Liver (tissue), 3 donors: ENCODE measurements around the gene XPR1.

Experiments used
- NR2F2 ChIP-seq: IDR thresholded peaks from 2 replicates; pipeline ENCODE4 v1.6.1; 2016; ENCODE audit warnings: antibody characterized with exemption
- RAD21 ChIP-seq, 2 donors: IDR thresholded peaks; 2 replicates each; pipeline ENCODE4 v1.6.1; 2016; ENCODE audit warnings: antibody characterized with exemption in 2 of 2, mild to moderate bottlenecking in 2 of 2
- TAF1 ChIP-seq: conservative IDR thresholded peaks from 2 replicates; pipeline ENCODE4 v1.6.1; 2016; ENCODE audit warnings: antibody characterized with exemption, mild to moderate bottlenecking
- YY1 ChIP-seq: IDR thresholded peaks from 2 replicates; pipeline ENCODE4 v1.6.1; 2016; ENCODE audit warnings: antibody characterized with exemption, mild to moderate bottlenecking
- TF ChIP-seq, protein P1 (sequence below): fragments of 150-350 bp; IDR thresholded peaks from 2 replicates; pipeline ENCODE4 v1.5.1; 2017; ENCODE audit warnings: improper control_type of control experiment, low read depth, low read length; ENCODE audit not compliant: missing input control
- TF ChIP-seq, protein P2 (sequence below): IDR thresholded peaks from 2 replicates; pipeline ENCODE4 v1.6.1; 2016; ENCODE audit warnings: antibody characterized with exemption
- TF ChIP-seq, protein P3 (sequence below): IDR thresholded peaks from 2 replicates; pipeline ENCODE4 v1.6.1; 2016; ENCODE audit warnings: antibody characterized with exemption
- donor health status: healthy.
- donor health status: healthy.

DNA sequence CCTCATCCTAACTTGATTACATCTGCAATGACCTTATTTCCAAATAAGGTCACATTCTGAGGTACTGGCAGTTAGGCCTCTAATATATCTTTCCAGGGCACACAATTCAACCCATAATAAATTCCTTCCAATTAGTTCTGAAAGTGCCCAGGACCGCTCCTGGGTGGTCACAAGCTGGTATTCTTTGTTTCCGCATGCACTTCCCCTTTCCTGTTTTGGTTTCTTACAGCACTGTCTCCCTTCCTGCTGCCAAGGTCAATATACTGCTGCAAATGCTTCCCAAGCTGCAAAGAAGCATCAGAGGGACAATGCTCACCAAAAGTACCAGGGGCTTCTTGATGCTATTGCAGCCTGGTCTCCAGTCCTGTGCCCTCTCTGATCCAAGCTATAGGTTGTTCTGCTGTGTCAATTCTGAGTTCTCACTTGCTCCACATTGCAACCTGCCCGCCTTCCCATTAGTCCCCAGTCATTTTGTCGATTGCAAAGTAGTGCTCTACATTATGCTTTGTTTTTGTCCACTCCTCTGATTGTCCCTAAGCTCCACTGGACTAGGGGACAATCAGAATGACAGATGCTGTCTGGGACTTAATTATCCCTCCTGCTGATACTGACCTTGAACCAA lies 13.9 kb upstream of the XPR1 start:
- TF ChIP-seq YY1 (no peak), NR2F2 (no peak), RAD21 (IDR thresholded peaks at IDR 0.05) (no peak), TAF1 (no peak)
- TF ChIP-seq, protein P1, sequence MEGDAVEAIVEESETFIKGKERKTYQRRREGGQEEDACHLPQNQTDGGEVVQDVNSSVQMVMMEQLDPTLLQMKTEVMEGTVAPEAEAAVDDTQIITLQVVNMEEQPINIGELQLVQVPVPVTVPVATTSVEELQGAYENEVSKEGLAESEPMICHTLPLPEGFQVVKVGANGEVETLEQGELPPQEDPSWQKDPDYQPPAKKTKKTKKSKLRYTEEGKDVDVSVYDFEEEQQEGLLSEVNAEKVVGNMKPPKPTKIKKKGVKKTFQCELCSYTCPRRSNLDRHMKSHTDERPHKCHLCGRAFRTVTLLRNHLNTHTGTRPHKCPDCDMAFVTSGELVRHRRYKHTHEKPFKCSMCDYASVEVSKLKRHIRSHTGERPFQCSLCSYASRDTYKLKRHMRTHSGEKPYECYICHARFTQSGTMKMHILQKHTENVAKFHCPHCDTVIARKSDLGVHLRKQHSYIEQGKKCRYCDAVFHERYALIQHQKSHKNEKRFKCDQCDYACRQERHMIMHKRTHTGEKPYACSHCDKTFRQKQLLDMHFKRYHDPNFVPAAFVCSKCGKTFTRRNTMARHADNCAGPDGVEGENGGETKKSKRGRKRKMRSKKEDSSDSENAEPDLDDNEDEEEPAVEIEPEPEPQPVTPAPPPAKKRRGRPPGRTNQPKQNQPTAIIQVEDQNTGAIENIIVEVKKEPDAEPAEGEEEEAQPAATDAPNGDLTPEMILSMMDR, result no peak
- TF ChIP-seq, protein P2, sequence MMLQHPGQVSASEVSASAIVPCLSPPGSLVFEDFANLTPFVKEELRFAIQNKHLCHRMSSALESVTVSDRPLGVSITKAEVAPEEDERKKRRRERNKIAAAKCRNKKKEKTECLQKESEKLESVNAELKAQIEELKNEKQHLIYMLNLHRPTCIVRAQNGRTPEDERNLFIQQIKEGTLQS, result no peak
- TF ChIP-seq, protein P3, sequence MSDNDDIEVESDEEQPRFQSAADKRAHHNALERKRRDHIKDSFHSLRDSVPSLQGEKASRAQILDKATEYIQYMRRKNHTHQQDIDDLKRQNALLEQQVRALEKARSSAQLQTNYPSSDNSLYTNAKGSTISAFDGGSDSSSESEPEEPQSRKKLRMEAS, result no peak
